HT1080 (cell line): Measurements from ENCODE around the gene MLC1. TPM values are rescaled to one million over a fixed set of nuclear protein-coding genes. Genes with fewer than 3 reads are reported as not detected.

Source experiments
- DNase-seq: peaks from one replicate; pipeline ENCODE4 v3.0.0-alpha.2; 2015; ENCODE audit warnings: low read depth
- total RNA-seq: library from RNA; depleted of rRNA; stranded (reverse); fragments of >200 nt; shearing (Covaris generic); gene quantifications from 2 replicates; pipeline ENCODE4 v1.2.3, GENCODE V29; 2014; rRNA removed

The MLC1 gene
- total RNA-seq, 1 experiment from 2014 or later: 0.10 TPM

GRCh38 chr22:50016988-50017700 is 68.1 kb downstream of the MLC1 start:
- DNase-seq: peak; percentile 24

DNA sequence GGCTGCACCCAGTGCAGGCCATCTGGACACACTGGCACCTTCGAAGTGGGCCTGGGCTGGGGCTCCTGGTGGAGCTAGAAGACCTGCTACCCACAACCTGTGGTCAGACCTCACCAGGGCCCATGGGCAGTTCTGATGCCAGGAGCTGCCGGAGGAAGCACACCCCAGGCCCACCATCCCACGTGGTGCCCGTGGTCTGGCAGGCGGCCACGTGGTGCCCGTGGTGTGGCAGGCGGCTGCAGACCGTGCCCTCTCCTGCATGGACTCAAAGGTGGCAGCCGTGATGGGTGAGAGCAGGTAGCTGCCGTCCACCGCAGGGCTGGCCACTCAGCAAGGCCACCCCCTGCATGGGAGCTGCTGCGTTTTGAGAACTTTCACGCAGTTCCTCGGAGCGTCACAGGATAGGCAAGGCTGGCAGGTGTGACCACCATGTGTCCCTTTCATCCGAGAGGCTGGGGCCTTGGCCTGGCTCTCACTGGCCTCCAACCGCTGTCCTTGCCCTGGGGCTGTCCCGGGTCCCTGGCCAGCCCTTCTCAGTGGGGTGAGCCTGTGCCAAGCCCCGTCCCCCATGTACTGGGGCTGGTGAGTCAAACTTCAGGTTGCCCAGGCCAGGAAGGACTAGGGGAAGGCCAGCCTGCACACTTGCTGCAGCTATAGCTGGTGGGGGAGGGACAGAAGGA is 68.8 kb downstream of the MLC1 start:
- no peak for DNase-seq

DNA sequence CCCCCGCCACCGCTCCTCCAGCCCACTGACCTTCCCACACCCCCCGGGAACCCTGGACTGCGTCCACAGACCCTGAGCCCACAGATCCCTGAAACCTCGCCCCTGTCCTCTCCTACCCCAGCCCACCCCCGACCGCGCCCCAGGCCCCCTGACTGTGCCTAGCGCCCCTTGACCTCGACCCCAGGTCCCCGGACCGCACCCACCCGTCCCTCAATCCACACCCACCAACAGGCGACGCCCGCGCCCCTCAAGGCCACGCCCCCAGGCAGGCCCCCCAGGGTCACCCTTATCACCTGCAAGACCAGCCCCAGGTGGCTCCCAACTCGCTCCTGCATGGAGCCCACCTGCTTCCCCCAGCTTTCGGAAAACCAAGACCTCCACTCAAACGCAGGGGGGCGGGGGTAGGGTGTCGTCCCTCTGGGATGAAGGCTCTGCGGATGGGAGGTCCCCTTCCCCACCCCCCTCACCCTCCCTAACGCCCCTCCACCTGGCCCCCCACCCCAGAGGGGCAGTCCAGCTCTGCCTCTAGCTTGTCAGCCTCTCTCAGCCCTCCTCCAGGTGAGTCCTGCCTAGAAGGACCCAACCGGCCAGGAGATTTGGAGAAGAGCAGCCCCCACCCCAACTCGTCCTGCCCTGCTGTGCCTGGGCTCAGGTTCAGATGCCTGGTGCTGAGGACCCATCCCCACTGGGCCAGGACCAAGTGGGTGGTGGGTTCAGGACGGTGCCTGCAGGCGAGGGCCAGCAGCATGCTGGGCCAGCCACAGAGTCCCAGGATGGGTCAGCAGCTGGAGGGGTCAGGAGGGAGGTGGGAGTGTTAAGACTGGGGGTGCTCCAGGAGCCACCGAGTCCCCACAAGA is 69.5 kb downstream of the MLC1 start:
- DNase-seq: no peak

GRCh38 chr22:50014655-50015401 is 70.4 kb downstream of the MLC1 start:
- DNase-seq: no peak

DNA sequence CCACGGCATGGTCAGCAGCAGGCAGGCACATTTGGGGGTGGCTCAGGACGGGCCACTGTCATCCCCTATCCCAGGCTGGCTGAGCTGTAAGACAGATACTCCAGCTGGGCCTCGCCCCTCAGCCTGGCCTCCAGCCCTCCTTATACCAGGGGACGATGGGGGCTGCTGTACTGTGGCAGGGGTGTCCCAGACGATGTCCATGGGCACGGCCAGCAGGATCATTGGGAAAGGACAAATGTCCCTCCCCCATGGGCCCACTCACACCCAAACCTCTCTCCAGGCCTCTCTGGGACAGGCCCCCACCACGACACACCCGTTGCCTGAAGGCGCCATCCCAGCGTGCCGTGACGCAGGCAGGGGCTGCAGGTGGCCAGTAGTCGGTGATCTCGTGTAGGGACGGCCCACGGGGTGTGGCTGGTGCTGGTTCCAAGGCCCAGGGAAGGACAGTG is 71.1 kb downstream of the MLC1 start:
- DNase-seq: no peak

DNA sequence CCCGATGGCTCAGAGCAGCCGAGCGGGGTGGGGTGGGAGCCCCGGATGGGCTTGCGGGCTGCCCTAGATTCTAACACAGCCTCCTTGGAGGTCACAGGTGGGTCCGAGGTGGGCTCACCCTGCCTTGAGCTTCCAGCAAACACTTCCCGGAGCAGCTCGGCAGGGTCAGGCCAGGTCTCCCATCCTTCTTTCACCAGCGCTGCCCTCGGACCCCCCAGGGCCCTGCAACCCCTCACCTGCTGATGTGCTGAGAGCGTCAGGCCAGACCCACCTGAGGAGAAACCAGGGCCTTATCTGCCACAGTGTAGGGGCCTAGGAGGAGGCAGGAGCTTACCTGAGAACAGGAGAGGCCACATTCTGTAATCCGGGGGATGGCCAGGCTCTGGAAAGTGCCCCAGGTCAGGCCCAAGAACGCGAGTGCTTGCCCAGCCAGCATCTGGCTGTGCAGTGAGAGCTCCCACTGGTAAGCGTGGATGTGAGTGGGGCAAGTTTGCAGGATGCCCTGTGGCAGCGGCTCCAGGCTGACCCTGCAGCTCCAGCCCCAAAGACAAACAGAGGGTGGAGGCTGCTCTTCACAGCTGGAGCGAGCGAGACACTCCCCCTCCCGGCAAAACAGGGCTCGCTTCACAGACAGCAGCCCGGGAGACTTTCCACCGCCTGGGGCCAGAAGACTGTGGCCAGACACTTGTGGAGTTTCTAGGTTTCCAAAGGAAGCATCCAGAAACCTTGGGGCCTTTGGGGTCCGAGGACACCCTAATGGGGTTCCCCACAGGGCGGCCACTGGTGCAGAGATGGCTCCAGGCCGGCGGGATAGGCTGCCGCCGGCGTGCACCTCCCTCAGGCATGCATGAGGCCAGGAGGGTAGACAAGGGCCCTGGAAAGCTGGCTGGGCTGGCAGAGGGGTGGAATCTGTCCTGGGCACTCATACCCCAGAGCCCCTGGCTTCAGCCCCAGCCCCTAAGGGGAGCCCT is 72.7 kb downstream of the MLC1 start, which contains the start of gene IL17REL:
TSS of gene IL17REL (minus strand) at position 555 of the 971 bp plus-strand sequence. CDS start at position 436, 119 bp downstream.
- DNase-seq: no peak

GRCh38 chr22:50011447-50012210 is 73.6 kb downstream of the MLC1 start:
- DNase-seq: no peak

DNA sequence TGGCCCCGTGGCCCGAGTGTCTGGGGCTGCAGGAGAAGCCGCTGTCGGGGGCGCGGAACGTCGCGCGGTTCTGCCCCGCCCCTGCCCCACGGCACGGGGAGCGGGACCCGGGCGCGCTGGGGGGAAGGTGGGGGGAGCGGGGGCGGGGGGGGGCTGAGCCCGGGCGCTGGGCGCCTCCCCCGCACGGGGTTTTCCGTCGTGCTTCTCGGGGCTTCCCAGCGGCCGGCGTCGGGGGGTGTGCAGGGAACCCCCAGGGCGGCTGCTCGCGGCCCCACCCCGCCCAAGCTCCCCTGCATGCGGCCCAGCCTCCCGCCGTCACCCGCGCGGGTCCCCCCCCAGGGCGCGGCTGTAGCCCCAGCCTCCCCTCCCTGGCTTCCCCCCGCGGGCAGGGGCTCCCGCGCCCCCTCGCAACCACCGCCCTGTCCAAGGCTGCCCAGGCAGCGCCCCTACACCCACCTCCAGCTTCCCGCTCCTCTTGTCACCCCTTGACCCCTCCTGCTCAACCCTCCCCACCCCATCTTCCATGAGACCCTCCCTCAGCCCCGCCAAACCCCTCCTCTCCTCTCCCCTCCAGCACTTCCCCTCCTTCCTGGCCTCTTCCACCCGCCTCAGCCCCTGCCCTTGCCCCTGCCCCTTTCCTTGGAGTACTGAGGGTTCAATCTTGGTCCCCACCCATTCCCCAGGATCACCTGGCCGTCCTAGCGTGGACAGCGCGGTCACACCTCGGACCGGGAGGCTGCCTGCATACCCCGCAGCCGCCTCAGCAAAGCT is 74.4 kb downstream of the MLC1 start:
- no peak for DNase-seq

DNA sequence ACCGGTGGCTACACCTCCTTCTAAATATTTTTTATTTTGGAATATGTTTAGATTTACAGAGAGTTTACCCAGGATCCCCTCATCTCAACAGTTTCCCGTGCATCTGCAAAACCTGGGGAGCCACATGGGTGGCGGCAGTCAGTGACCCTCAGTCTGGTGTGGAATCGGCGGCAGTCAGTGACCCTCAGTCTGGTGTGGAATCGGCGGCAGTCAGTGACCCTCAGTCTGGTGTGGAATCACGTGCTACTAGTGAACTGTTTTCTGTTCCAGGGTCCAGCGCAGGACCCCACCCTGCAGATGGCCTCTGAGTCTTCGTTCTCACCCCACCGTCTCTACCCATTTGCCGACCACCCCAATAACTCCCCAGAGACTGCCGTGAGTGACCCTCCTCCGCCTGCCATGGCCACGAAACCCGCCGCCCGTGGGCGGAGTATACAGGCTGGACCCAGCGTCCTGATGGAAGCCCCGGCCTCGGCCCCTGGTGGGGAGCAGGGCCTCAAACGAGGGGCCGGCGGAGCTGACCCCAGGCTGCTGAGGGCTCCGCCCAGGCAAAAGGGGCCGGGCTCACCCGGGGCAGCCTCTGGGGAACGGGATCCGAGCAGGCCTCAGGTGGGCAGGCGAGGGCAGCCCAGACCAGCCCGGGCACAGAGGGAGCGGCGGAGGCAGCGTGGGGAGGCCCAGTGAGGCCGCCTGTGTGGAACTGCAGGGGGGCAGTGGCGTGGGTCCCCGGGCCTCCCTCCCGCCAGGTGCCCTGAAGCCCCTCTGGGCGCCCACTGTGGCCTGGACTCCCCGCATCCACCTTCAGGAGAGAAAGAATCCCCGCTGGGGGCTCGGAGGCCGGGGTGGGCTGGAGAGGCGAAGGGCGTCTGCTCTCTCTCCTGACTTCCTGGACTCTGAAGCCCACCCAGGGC is 75.2 kb downstream of the MLC1 start:
- DNase-seq: no peak

Other genes with a start within 250 kb of the MLC1 start
- gene ZBED4, start 231.6 kb downstream of the MLC1 start, total RNA-seq: 11.9 and 15.1 TPM in 2 replicates
- gene ALG12, start 167.0 kb downstream of the MLC1 start, total RNA-seq: 21.7 and 23.1 TPM in 2 replicates
- gene CRELD2, start 166.8 kb downstream of the MLC1 start, total RNA-seq: 38.7 and 53.1 TPM in 2 replicates
- 56.8 and 58.1 TPM in 2 replicates for gene PIM3, start 124.7 kb downstream of the MLC1 start, total RNA-seq
- gene IL17REL, start 72.7 kb downstream of the MLC1 start, total RNA-seq: not detected in 2 replicates
- not detected in 2 replicates for gene TTLL8, start 27.1 kb downstream of the MLC1 start, total RNA-seq
- gene MOV10L1, start 4.6 kb upstream of the MLC1 start, total RNA-seq: not detected in 2 replicates
- gene PANX2, start 85.3 kb upstream of the MLC1 start, total RNA-seq: 1.4 and 1.6 TPM in 2 replicates
- 45.0 and 50.9 TPM in 2 replicates for gene TRABD, start 100.5 kb upstream of the MLC1 start, total RNA-seq
- gene SELENOO, start 115.6 kb upstream of the MLC1 start, total RNA-seq: 44.5 and 49.1 TPM in 2 replicates
- gene TUBGCP6, start 159.6 kb upstream of the MLC1 start, total RNA-seq: 13.1 and 14.2 TPM in 2 replicates
- gene HDAC10, start 165.8 kb upstream of the MLC1 start, total RNA-seq: 13.6 and 14.5 TPM in 2 replicates
- 50.1 and 50.6 TPM in 2 replicates for gene MAPK12, start 176.3 kb upstream of the MLC1 start, total RNA-seq
- 12.6 and 18.0 TPM in 2 replicates for gene MAPK11, start 185.0 kb upstream of the MLC1 start, total RNA-seq
- gene PLXNB2, start 222.2 kb upstream of the MLC1 start, total RNA-seq: 73.4 and 84.1 TPM in 2 replicates
- 0.13 and 0.31 TPM in 2 replicates for gene DENND6B, start 241.6 kb upstream of the MLC1 start, total RNA-seq